Middle frontal gyrus (tissue), 1 donor: ENCODE results near the gene ZNRF3.
"Not testable (repeated sequence)": the region's sequence is repeated elsewhere in the genome, so short reads cannot be mapped to it uniquely, and the experiment has no call there.

ENCODE experiments used
- DNase-seq: peaks from one replicate; pipeline ENCODE4 v3.0.0-alpha.2; 2015; ENCODE audit warnings: low spot score; ENCODE audit errors: extremely low spot score

ZNRF3 gene

DNA sequence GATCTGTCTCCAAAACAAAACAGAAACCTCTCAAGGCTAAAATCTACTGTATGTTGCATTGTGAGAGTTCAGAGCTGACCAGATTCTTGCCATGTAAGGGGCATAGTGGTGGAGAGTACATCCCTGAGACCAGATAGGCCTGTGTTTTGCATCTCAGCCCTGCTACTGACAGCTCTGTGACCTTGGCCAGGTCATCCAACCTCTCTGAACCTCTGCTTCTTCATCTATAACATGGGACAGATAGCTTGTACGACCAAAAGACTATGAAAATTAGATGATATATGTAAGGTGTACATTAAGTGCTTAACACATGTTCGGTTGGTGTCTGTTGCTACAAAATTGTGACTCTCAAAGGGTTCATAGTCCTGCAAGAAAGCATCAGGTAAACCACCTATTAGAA, 22.9 kb downstream of the ZNRF3 start:
- DNase-seq, result no peak

GRCh38 chr22:28907311-28908008, 24.1 kb downstream of the ZNRF3 start:
- no peak for DNase-seq

- DNase-seq, result not testable (repeated sequence)
Measured at GRCh38 chr22:28908810-28909209, 25.4 kb downstream of the ZNRF3 start.

- no peak for DNase-seq
Measured at GRCh38 chr22:28909375-28909774, 26.0 kb downstream of the ZNRF3 start.

GRCh38 chr22:28910569-28911303, 27.4 kb downstream of the ZNRF3 start:
- DNase-seq, result no peak

- DNase-seq, result no peak
Measured at GRCh38 chr22:28911304-28911690, 27.9 kb downstream of the ZNRF3 start.

GRCh38 chr22:28911777-28912669, 28.7 kb downstream of the ZNRF3 start:
- no peak for DNase-seq

- no peak for DNase-seq
Measured at GRCh38 chr22:28914201-28914600, 30.8 kb downstream of the ZNRF3 start.

GRCh38 chr22:28915969-28916368, 32.6 kb downstream of the ZNRF3 start:
- DNase-seq, result no peak

GRCh38 chr22:28917747-28918549, 34.6 kb downstream of the ZNRF3 start:
- no peak for DNase-seq

GRCh38 chr22:28918550-28919271, 35.3 kb downstream of the ZNRF3 start:
- no peak for DNase-seq

DNA sequence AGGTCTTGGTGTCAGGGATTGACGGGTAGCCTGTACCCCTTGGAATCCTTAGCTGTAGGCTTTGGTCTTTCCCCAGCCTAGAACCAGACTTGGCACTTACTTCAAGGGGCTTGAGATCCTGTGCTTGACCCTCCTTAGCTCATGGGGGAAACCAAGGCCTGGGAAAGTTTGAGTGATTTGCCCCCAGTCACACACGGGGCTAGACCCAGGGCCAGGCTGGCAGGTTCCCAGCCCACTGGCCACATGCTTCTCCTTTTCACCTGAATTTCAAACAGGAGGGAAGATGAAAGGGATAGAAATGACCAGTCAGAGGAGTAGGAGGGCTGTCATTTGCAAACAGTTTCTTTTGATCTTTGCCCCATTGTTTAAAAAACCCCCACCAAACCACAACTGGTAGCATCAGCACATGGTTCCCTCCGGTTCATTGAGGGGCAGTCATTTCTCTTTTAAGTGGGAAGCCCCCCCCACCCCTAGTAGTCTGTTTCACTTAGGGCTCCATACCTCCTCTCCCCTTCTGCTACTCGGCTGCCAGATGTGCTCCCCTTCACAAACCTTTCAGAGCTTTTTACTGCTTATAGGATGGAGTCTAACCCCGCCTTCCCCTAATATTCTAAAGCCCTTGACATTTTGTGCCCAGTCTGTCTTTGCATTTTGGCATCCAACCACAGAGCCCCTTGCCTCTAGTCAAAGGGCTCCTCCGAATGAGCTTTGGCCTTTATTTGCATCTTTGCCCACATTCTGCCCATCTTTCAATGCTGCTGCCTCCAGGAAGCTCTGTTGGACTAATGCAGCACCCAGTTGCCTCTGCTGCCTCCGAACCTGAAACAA, 37.6 kb downstream of the ZNRF3 start:
- no peak for DNase-seq

GRCh38 chr22:28921585-28921879, 38.2 kb downstream of the ZNRF3 start:
- DNase-seq, result no peak

- DNase-seq, result no peak
Measured at GRCh38 chr22:28922540-28923244, 39.3 kb downstream of the ZNRF3 start.

DNA sequence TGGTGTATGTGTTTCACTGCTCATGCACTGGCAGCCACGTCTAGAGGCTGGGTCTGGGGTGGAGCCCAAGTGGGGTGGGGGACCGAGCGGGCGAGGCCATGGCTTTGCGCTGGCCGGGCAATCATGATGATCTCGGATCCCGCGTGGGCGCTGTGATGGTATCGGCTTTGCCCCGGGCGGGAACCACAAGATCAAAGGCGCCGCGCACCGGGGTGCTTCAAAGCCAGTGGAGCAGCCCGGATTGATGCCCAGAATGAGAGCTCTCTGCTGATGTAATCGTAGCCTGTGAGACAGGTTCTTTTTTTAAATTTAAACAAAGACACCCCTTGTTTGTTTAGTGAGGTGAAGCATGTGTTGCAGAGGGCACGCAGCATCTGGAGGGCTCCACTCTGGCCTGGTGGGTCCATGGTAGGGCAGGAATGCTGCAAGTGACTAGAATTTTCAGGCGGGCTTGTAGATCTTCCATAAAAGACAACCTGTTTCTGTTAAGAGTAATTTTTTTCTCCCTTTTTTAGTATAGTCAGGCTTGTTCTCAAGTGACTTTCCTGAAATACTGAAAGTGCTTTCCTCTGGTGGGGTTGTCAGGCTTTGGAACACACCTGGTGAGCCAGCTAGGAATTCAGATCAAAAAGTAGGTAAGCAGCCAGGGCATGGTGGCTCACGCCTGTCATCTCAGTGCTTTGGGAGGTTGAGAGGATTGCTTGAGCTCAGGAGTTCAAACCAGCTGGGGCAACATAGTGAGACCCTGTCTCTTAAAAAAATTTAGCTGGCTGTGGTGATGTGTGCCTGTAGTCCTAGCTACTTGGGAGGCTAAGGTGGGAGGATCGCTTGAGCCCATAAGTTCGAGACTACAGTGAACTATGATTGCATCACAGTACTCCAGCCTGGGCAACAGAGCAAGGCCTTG, 40.7 kb downstream of the ZNRF3 start:
- no peak for DNase-seq

DNA sequence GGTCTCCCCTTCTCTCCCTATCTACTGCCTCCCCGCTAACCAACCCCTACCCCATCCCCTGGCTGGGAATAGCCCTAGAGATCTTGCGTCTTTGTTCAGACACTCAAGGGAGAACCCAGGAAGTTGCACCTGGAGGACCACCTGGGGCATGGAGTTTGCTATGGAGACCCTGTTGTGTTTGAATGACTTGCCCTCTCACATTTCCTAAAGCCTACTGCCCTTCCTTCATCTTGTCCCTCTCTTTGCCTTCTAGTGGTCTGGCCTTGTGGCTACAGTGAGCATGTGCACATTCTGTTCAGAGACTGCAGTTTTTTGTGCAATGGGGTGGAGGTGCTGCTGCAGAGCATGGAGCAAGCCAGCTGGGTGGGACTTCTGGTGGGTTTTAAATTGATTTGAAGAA, 42.5 kb downstream of the ZNRF3 start:
- no peak for DNase-seq

- no peak for DNase-seq
Measured at GRCh38 chr22:28927630-28928029, 44.3 kb downstream of the ZNRF3 start.

DNA sequence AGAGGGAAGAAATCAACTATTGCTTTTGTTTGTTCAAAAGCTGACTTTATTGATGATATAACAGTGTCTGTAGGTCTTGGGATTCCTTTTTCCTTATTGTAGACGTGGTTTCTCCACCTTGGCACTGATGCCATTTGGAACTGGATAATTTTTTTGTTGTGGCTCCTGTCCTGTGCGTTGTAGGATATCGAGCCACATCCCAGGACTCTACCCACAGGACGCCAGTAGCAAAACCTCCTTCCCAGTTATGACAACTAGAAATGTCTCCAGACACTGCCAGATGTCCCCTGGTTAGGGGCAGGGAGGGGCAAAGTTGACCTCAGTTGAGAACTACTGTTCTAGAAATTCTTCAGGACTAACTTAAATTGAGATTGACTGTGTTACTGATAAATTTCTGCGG, 45.8 kb downstream of the ZNRF3 start:
- no peak for DNase-seq
